ENCODE results near the gene TAP2. TPM values are rescaled to one million over a fixed set of nuclear protein-coding genes. Genes with fewer than 3 reads are reported as not detected.

Gene TAP2
- total and polyA plus RNA-seq, 2 donors from 2014 or later: 25.4 to 37.6 TPM

- Histone ChIP-seq H3K36me3 (ENCODE audit: control insufficient read depth in 2 of 3, insufficient read depth in 3 of 3, low read length in 3 of 3) (peaks cover 0 to 32% (median 23%) of the 10 kb centered on the region in 3 donors), H3K4me3 (ENCODE audit: low read length in 3 of 3) (peak overlapping the region in 2 of 3 donors; percentile 93 to 97), H3K9ac (ENCODE audit: low read length in 3 of 3) (peak overlapping the region in 1 of 3 donors; percentile 98), H3K27me3 (ENCODE audit: control insufficient read depth, insufficient read depth, low read length) (no peaks in the 10 kb centered on the region), H3K27ac (ENCODE audit: low read depth in 2 of 2, low read length in 2 of 2) (peak overlapping the region; percentile 91 to 97), H3K4me1 (ENCODE audit: control insufficient read depth in 2 of 3, insufficient read depth in 2 of 3, low read depth in 1 of 3, low read length in 3 of 3) (peaks cover 0 to 15% (median 0%) of the 10 kb centered on the region in 3 donors), H3K9me3 (ENCODE audit: control insufficient read depth in 2 of 3, insufficient read depth in 1 of 3, low read length in 3 of 3) (no peaks in the 10 kb centered on the region)
- intact Hi-C loops (cut with DNase I): no loop called here
- TF ChIP-seq, protein P1, sequence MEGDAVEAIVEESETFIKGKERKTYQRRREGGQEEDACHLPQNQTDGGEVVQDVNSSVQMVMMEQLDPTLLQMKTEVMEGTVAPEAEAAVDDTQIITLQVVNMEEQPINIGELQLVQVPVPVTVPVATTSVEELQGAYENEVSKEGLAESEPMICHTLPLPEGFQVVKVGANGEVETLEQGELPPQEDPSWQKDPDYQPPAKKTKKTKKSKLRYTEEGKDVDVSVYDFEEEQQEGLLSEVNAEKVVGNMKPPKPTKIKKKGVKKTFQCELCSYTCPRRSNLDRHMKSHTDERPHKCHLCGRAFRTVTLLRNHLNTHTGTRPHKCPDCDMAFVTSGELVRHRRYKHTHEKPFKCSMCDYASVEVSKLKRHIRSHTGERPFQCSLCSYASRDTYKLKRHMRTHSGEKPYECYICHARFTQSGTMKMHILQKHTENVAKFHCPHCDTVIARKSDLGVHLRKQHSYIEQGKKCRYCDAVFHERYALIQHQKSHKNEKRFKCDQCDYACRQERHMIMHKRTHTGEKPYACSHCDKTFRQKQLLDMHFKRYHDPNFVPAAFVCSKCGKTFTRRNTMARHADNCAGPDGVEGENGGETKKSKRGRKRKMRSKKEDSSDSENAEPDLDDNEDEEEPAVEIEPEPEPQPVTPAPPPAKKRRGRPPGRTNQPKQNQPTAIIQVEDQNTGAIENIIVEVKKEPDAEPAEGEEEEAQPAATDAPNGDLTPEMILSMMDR (IDR thresholded peaks at IDR 0.05; ENCODE audit: borderline replicate concordance, extremely low read depth, insufficient read depth): no peak
- DNase-seq (no peak), FAIRE-seq (no peak)
Measured at GRCh38 chr6:32844839-32845383, 6.4 kb upstream of the TAP2 start.

DNA sequence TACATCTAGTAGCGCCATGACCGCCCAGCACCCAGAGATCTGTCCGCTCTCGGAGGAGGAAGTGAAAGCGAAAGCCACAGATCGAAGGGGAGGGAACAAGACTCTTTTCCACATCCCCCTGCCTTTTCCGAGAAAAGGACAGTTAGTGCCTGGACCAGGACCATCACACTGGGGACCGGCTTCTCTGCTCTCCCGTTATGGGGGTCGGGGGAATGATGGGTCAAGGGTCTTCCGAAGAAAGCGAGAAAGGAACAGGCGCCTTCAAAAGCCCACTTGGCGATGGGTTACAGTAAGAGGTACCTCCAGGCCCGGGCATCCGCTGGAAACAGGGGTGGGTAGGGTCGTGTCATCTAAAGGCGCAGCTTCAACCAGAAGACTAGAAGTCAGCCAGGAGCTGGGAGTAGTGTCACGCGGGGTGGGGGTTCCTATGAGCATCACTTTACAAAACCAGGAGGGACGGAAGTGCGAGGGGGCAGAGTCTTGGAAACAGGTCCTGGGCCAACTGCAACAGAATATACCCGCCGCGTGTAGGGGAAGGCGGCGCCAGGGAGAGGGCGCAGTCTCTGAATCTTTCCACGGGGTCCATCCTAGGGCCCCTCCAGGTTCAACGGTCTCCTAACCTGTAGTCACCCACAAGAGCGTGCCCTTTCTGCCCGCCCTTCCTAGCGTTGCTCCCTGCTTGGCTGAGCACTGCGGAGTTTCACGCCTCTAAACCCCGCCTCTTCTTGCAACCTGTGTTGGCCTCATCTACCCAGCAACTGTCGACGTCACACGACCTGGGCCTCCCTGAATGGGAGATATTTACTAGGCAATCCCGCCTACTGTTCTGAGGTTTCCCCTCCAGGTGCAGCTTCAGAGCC, 5.7 kb upstream of the TAP2 start, which contains the start of gene PSMB8:
PSMB8 (minus strand) TSS at position 69 of the 860 bp plus-strand sequence; CDS start at position 18, 51 bp downstream.
- FAIRE-seq (peak; percentile 86), DNase-seq (peak; percentile 95 to 99 (median 97))
- no peaks in the 10 kb centered on the region for H3K27me3 ChIP-seq (ENCODE audit: control insufficient read depth, insufficient read depth, low read length)
- peak within 1 kb of the TSS; percentile 91 to 97 for H3K27ac ChIP-seq (ENCODE audit: low read depth in 2 of 2, low read length in 2 of 2)
- intact Hi-C loops (cut with DNase I): no loop called here
- TF ChIP-seq, protein P1 (IDR thresholded peaks at IDR 0.05; ENCODE audit: borderline replicate concordance, extremely low read depth, insufficient read depth): no peak
- H3K36me3 ChIP-seq (ENCODE audit: control insufficient read depth in 2 of 3, insufficient read depth in 3 of 3, low read length in 3 of 3): peaks cover 0 to 31% (median 22%) of the 10 kb centered on the region in 3 donors
- H3K9me3 ChIP-seq (ENCODE audit: control insufficient read depth in 2 of 3, insufficient read depth in 1 of 3, low read length in 3 of 3): no peaks in the 10 kb centered on the region
- H3K4me1 ChIP-seq (ENCODE audit: control insufficient read depth in 2 of 3, insufficient read depth in 2 of 3, low read depth in 1 of 3, low read length in 3 of 3): peaks cover 0 to 15% (median 0%) of the 10 kb centered on the region in 3 donors
- peak within 1 kb of the TSS; percentile 93 to 97 (median 95) for H3K4me3 ChIP-seq (ENCODE audit: low read length in 3 of 3)
- H3K9ac ChIP-seq (ENCODE audit: low read length in 3 of 3): peak within 1 kb of the TSS; percentile 86 to 98 (median 95)

DNA sequence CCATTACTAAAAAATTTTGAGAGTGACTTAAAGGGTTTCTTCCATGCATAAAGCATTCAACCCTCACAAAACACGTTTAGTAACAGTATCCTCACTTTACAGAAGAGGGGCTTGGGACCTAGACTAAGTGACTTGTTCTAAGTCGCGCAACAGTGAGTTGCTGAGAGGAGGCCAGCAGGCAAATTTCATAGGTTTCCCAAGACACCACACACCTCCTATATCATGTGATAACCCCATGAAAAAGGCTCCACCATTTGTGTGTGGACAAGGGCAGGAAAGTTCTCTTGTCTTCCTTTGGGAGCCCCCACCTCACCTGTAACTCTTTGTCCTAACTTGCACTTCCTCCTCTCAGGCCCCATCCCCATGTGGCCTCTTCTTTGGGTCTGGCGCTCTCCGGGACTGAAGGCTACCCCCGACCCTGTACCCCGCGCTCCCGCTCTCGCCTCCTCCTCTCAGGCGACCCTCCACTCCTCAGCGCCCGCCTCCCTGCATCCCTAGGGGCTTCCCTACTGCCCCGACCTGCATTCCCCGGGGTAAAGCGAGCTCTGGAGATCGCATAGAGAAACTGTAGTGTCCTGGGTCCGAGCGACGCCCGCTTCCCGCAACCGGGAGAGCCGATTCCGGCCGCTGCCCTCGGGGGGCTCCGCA, 4.9 kb upstream of the TAP2 start:
- FAIRE-seq: no peak

More for the DNA sequence above, 4.9 kb upstream of the TAP2 start:
- H3K9ac ChIP-seq (ENCODE audit: low read length in 3 of 3): peak overlapping the region; percentile 86 to 98 (median 95)
- DNase-seq: peak in 2 of 5 donors; percentile 29 to 85
- H3K27me3 ChIP-seq (ENCODE audit: control insufficient read depth, insufficient read depth, low read length): no peaks in the 10 kb centered on the region
- peak overlapping the region; percentile 91 to 97 for H3K27ac ChIP-seq (ENCODE audit: low read depth in 2 of 2, low read length in 2 of 2)
- H3K36me3 ChIP-seq (ENCODE audit: control insufficient read depth in 2 of 3, insufficient read depth in 3 of 3, low read length in 3 of 3): peaks cover 0 to 26% (median 16%) of the 10 kb centered on the region in 3 donors
- peak overlapping the region; percentile 93 to 97 (median 95) for H3K4me3 ChIP-seq (ENCODE audit: low read length in 3 of 3)
- intact Hi-C loops (cut with DNase I): no loop called here
- peaks cover 0 to 15% (median 0%) of the 10 kb centered on the region in 3 donors for H3K4me1 ChIP-seq (ENCODE audit: control insufficient read depth in 2 of 3, insufficient read depth in 2 of 3, low read depth in 1 of 3, low read length in 3 of 3)
- TF ChIP-seq, protein P1 (IDR thresholded peaks at IDR 0.05; ENCODE audit: borderline replicate concordance, extremely low read depth, insufficient read depth): no peak
- no peaks in the 10 kb centered on the region for H3K9me3 ChIP-seq (ENCODE audit: control insufficient read depth in 2 of 3, insufficient read depth in 1 of 3, low read length in 3 of 3)

Measured in kidney (tissue), 14 donors.